Measurements from ENCODE around the gene CUL1. TPM values are rescaled to one million over a fixed set of nuclear protein-coding genes. Genes with fewer than 3 reads are reported as not detected.

CUL1 gene
- 78.0 and 80.3 TPM in 2 replicates for polyA plus RNA-seq (2013)

- Histone ChIP-seq H4K12ac (ENCODE audit: low read depth, low read length) (peak within 1 kb of the TSS; percentile 85), H3K4ac (ENCODE audit: low read depth, low read length) (peak within 1 kb of the TSS; percentile 100), H2BK12ac (ENCODE audit: low read length) (peak within 1 kb of the TSS; percentile 67), H3K9ac (ENCODE audit: low read length) (peak within 1 kb of the TSS; percentile 99), H4K91ac (ENCODE audit: low read depth, low read length) (peak within 1 kb of the TSS; percentile 99), H3K36me3 (ENCODE audit: control insufficient read depth in 1 of 2, insufficient read depth in 2 of 2, low read length in 2 of 2) (no peaks in the 10 kb centered on the region), H3K79me2 (ENCODE audit: control insufficient read depth, insufficient read depth, low read length, poor library complexity) (peaks cover 28% of the 10 kb centered on the region), H2BK5ac (ENCODE audit: low read depth, low read length, poor library complexity) (peak within 1 kb of the TSS; percentile 97), H4K8ac (ENCODE audit: low read depth, low read length) (peak within 1 kb of the TSS; percentile 90), H3K27ac (ENCODE audit: low read depth, low read length) (peak within 1 kb of the TSS; percentile 100), H3K27me3 (ENCODE audit: insufficient read depth, low read length) (no peaks in the 10 kb centered on the region), H3K4me2 (ENCODE audit: low read length) (peak within 1 kb of the TSS; percentile 93), H2BK120ac (ENCODE audit: insufficient read depth, low read length, poor library complexity) (peak within 1 kb of the TSS; percentile 98), H3K79me1 (ENCODE audit: low read length) (peaks cover 22% of the 10 kb centered on the region), H2AK5ac (ENCODE audit: low read length) (peak within 1 kb of the TSS; percentile 94), H2AFZ (ENCODE audit: insufficient read depth, low read length, poor library complexity) (peak within 1 kb of the TSS; percentile 92), H3K4me1 (ENCODE audit: control insufficient read depth in 1 of 2, insufficient read depth in 2 of 2, low read length in 2 of 2) (peaks cover 3 to 6% of the 10 kb centered on the region in 2 experiments), H3K18ac (ENCODE audit: low read length) (peak within 1 kb of the TSS; percentile 96), H3K4me3 (ENCODE audit: low read depth, low read length) (peak within 1 kb of the TSS; percentile 97), H3K23ac (ENCODE audit: low read length) (no peak within 1 kb of the TSS), H3K14ac (ENCODE audit: low read length) (peak within 1 kb of the TSS; percentile 94), H3K9me3 (ENCODE audit: insufficient read depth, low read depth, low read length) (peaks cover 2% of the 10 kb centered on the region)
- no CpG with 5 or more reads among the region's 84 CpGs for WGBS (ENCODE audit: extremely low coverage, insufficient coverage, insufficient read length)
- DNase-seq, result peak; percentile 68 to 72
Observed at GRCh38 chr7:148698397-148699023, at the start of gene CUL1. Gene CUL1, plus strand, starts transcription at chr7:148698903. Its CDS starts 31,220 bp downstream, at chr7:148730123.

- no peak overlapping the region for H2BK5ac ChIP-seq (ENCODE audit: low read depth, low read length, poor library complexity)
- WGBS (ENCODE audit: extremely low coverage, insufficient coverage, insufficient read length), result no CpG with 5 or more reads among the region's 4 CpGs
- H3K4me3 ChIP-seq (ENCODE audit: low read depth, low read length), result no peak overlapping the region
- DNase-seq, result peak in 1 of 2 donors; percentile 54
- no peaks in the 10 kb centered on the region for H3K36me3 ChIP-seq (ENCODE audit: control insufficient read depth in 1 of 2, insufficient read depth in 2 of 2, low read length in 2 of 2)
- no peak overlapping the region for H2AK5ac ChIP-seq (ENCODE audit: low read length)
- H3K27ac ChIP-seq (ENCODE audit: low read depth, low read length), result no peak overlapping the region
- H2BK120ac ChIP-seq (ENCODE audit: insufficient read depth, low read length, poor library complexity), result no peak overlapping the region
- H3K4me2 ChIP-seq (ENCODE audit: low read length), result no peak overlapping the region
- no peaks in the 10 kb centered on the region for H3K27me3 ChIP-seq (ENCODE audit: insufficient read depth, low read length)
- no peaks in the 10 kb centered on the region for H3K9me3 ChIP-seq (ENCODE audit: insufficient read depth, low read depth, low read length)
- H4K8ac ChIP-seq (ENCODE audit: low read depth, low read length), result no peak overlapping the region
- H3K14ac ChIP-seq (ENCODE audit: low read length), result no peak overlapping the region
- H2BK12ac ChIP-seq (ENCODE audit: low read length), result no peak overlapping the region
- no peak overlapping the region for H3K4ac ChIP-seq (ENCODE audit: low read depth, low read length)
- H4K12ac ChIP-seq (ENCODE audit: low read depth, low read length), result no peak overlapping the region
- no peak overlapping the region for H3K23ac ChIP-seq (ENCODE audit: low read length)
- peak overlapping the region; percentile 17 for H4K91ac ChIP-seq (ENCODE audit: low read depth, low read length)
- peaks cover 2 to 3% of the 10 kb centered on the region in 2 experiments for H3K4me1 ChIP-seq (ENCODE audit: control insufficient read depth in 1 of 2, insufficient read depth in 2 of 2, low read length in 2 of 2)
- no peak overlapping the region for H3K9ac ChIP-seq (ENCODE audit: low read length)
- H3K79me1 ChIP-seq (ENCODE audit: low read length), result peaks cover 1% of the 10 kb centered on the region
- no peaks in the 10 kb centered on the region for H3K79me2 ChIP-seq (ENCODE audit: control insufficient read depth, insufficient read depth, low read length, poor library complexity)
- H3K18ac ChIP-seq (ENCODE audit: low read length), result no peak overlapping the region
- no peak overlapping the region for H2AFZ ChIP-seq (ENCODE audit: insufficient read depth, low read length, poor library complexity)
Observed at GRCh38 chr7:148650232-148650858, 48.4 kb upstream of the CUL1 start.

- no peaks in the 10 kb centered on the region for H3K79me2 ChIP-seq (ENCODE audit: control insufficient read depth, insufficient read depth, low read length, poor library complexity)
- H3K9ac ChIP-seq (ENCODE audit: low read length), result no peak overlapping the region
- no peak overlapping the region for H2AFZ ChIP-seq (ENCODE audit: insufficient read depth, low read length, poor library complexity)
- DNase-seq, result no peak
- no peak overlapping the region for H4K12ac ChIP-seq (ENCODE audit: low read depth, low read length)
- H2BK120ac ChIP-seq (ENCODE audit: insufficient read depth, low read length, poor library complexity), result no peak overlapping the region
- no peak overlapping the region for H3K23ac ChIP-seq (ENCODE audit: low read length)
- H4K91ac ChIP-seq (ENCODE audit: low read depth, low read length), result no peak overlapping the region
- H3K4me2 ChIP-seq (ENCODE audit: low read length), result no peak overlapping the region
- H3K79me1 ChIP-seq (ENCODE audit: low read length), result peaks cover 1% of the 10 kb centered on the region
- H3K36me3 ChIP-seq (ENCODE audit: control insufficient read depth in 1 of 2, insufficient read depth in 2 of 2, low read length in 2 of 2), result no peaks in the 10 kb centered on the region
- H3K18ac ChIP-seq (ENCODE audit: low read length), result no peak overlapping the region
- no peak overlapping the region for H3K4ac ChIP-seq (ENCODE audit: low read depth, low read length)
- H3K27ac ChIP-seq (ENCODE audit: low read depth, low read length), result no peak overlapping the region
- H3K14ac ChIP-seq (ENCODE audit: low read length), result no peak overlapping the region
- no peaks in the 10 kb centered on the region for H3K9me3 ChIP-seq (ENCODE audit: insufficient read depth, low read depth, low read length)
- no peak overlapping the region for H2AK5ac ChIP-seq (ENCODE audit: low read length)
- no peaks in the 10 kb centered on the region for H3K27me3 ChIP-seq (ENCODE audit: insufficient read depth, low read length)
- H2BK5ac ChIP-seq (ENCODE audit: low read depth, low read length, poor library complexity), result no peak overlapping the region
- H3K4me3 ChIP-seq (ENCODE audit: low read depth, low read length), result no peak overlapping the region
- H4K8ac ChIP-seq (ENCODE audit: low read depth, low read length), result no peak overlapping the region
- peaks cover 2 to 3% of the 10 kb centered on the region in 2 experiments for H3K4me1 ChIP-seq (ENCODE audit: control insufficient read depth in 1 of 2, insufficient read depth in 2 of 2, low read length in 2 of 2)
- no peak overlapping the region for H2BK12ac ChIP-seq (ENCODE audit: low read length)
Observed at GRCh38 chr7:148652773-148653172, 45.9 kb upstream of the CUL1 start.

GRCh38 chr7:148657929-148658328 is 40.8 kb upstream of the CUL1 start:
- Histone ChIP-seq H2BK5ac (ENCODE audit: low read depth, low read length, poor library complexity) (no peak overlapping the region), H3K4me1 (ENCODE audit: control insufficient read depth in 1 of 2, insufficient read depth in 2 of 2, low read length in 2 of 2) (no peaks in the 10 kb centered on the region), H4K8ac (ENCODE audit: low read depth, low read length) (no peak overlapping the region), H2AFZ (ENCODE audit: insufficient read depth, low read length, poor library complexity) (no peak overlapping the region), H3K79me2 (ENCODE audit: control insufficient read depth, insufficient read depth, low read length, poor library complexity) (no peaks in the 10 kb centered on the region), H3K23ac (ENCODE audit: low read length) (no peak overlapping the region), H3K27me3 (ENCODE audit: insufficient read depth, low read length) (no peaks in the 10 kb centered on the region), H3K14ac (ENCODE audit: low read length) (no peak overlapping the region), H4K12ac (ENCODE audit: low read depth, low read length) (no peak overlapping the region), H3K9me3 (ENCODE audit: insufficient read depth, low read depth, low read length) (peaks cover 2% of the 10 kb centered on the region), H3K4me3 (ENCODE audit: low read depth, low read length) (no peak overlapping the region), H3K4ac (ENCODE audit: low read depth, low read length) (no peak overlapping the region), H3K18ac (ENCODE audit: low read length) (no peak overlapping the region), H3K27ac (ENCODE audit: low read depth, low read length) (no peak overlapping the region), H3K4me2 (ENCODE audit: low read length) (no peak overlapping the region), H2AK5ac (ENCODE audit: low read length) (no peak overlapping the region), H3K79me1 (ENCODE audit: low read length) (no peaks in the 10 kb centered on the region), H3K9ac (ENCODE audit: low read length) (no peak overlapping the region), H2BK120ac (ENCODE audit: insufficient read depth, low read length, poor library complexity) (no peak overlapping the region), H2BK12ac (ENCODE audit: low read length) (no peak overlapping the region), H4K91ac (ENCODE audit: low read depth, low read length) (no peak overlapping the region), H3K36me3 (ENCODE audit: control insufficient read depth in 1 of 2, insufficient read depth in 2 of 2, low read length in 2 of 2) (no peaks in the 10 kb centered on the region)
- WGBS (ENCODE audit: extremely low coverage, insufficient coverage, insufficient read length), result 100% methylated on average over 1 of the region's 4 CpGs
- DNase-seq, result no peak

All from trophoblast cell (in vitro differentiated cells and primary cell).